IPS-18a (cell line): ENCODE results near the gene PPFIA2.

Source experiments
- H3K27ac ChIP-seq: one replicate; pipeline ENCODE4 v1.5.1; 2013; ENCODE audit warnings: low read length
- H3K27me3 ChIP-seq: one replicate; pipeline ENCODE4 v1.6.1; 2013; ENCODE audit warnings: mild to moderate bottlenecking, low read length; ENCODE audit not compliant: control insufficient read depth, insufficient read depth
- H3K36me3 ChIP-seq: one replicate; pipeline ENCODE4 v1.6.1; 2013; ENCODE audit warnings: low read depth, low read length; ENCODE audit not compliant: control insufficient read depth
- H3K4me1 ChIP-seq: one replicate; pipeline ENCODE4 v1.6.1; 2013; ENCODE audit warnings: low read depth, low read length; ENCODE audit not compliant: control insufficient read depth
- H3K4me3 ChIP-seq: one replicate; pipeline ENCODE4 v1.5.1; 2013; ENCODE audit warnings: low read length
- H3K9ac ChIP-seq: one replicate; pipeline ENCODE4 v1.6.1; 2013; ENCODE audit warnings: mild to moderate bottlenecking, low read length, moderate library complexity
- H3K9me3 ChIP-seq: one replicate; pipeline ENCODE4 v1.6.1; 2013; ENCODE audit warnings: low read depth, low read length; ENCODE audit not compliant: control insufficient read depth

Gene PPFIA2

GRCh38 chr12:81726634-81727033, 32.5 kb downstream of the PPFIA2 start:
- H3K4me3 ChIP-seq, result no peak overlapping the region
- no peaks in the 10 kb centered on the region for H3K9me3 ChIP-seq
- H3K9ac ChIP-seq, result no peak overlapping the region
- H3K27ac ChIP-seq, result no peak overlapping the region
- no peaks in the 10 kb centered on the region for H3K36me3 ChIP-seq
- peaks cover 23% of the 10 kb centered on the region for H3K4me1 ChIP-seq
- no peaks in the 10 kb centered on the region for H3K27me3 ChIP-seq

DNA sequence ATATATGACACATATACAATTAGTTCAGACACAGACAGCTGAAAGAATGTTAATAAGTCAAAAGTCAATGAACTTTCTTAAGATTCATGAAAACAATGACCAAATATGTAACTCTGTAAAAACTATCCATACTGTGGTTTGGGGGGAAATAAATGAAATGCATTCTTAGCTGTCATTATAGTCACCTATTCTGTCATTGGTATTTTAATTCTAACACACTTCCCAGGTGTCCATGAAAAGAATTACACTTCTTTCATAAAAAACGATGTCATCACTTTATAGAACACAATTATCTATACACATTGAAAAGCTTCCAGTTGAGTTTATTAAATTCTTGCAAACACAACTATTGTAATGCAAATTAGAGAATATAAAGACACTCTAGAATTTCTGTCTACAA, 35.8 kb downstream of the PPFIA2 start:
- Histone ChIP-seq H3K4me3 (no peak overlapping the region), H3K9me3 (no peaks in the 10 kb centered on the region), H3K27me3 (no peaks in the 10 kb centered on the region), H3K9ac (no peak overlapping the region), H3K4me1 (peaks cover 19% of the 10 kb centered on the region), H3K27ac (no peak overlapping the region), H3K36me3 (no peaks in the 10 kb centered on the region)

DNA sequence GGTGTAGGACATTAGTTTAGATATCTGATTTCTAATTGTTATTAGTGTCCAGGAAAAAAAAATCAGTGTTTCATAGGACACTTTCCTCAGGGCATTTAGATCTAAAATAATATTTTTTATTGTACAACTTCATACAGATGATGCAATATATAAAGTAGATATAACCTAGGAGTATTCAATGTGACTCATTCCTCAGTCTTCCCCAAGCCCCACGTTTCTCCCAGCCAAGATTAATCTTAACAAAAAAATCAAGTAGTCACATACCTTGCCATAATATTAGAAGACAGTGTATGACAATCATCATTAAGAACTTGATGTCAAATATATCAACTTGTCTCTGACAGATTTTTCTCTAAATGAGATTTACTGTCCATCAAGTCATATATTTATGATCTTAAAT, 37.1 kb downstream of the PPFIA2 start:
- no peaks in the 10 kb centered on the region for H3K36me3 ChIP-seq
- no peak overlapping the region for H3K27ac ChIP-seq
- H3K9ac ChIP-seq, result no peak overlapping the region
- no peaks in the 10 kb centered on the region for H3K27me3 ChIP-seq
- H3K9me3 ChIP-seq, result no peaks in the 10 kb centered on the region
- peaks cover 9% of the 10 kb centered on the region for H3K4me1 ChIP-seq
- H3K4me3 ChIP-seq, result no peak overlapping the region

DNA sequence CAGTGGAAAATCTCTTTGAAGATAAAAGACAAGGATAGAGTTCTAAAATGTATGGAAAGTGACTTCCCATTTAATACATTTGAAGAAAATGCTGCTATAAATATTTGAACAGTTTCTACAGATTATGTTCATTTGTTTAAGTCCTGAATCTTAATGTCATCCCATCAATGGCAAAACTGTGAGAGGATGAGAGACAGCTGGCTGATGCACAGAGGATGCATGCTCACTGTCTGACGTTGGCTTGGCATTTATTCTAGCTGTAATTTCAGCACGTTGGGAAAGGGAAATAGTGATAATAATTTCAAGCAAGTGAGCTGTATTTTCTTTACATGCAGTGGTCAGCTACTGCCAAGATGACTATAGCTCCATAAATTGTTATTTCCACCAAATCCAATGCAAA, 40.5 kb downstream of the PPFIA2 start:
- Histone ChIP-seq H3K4me3 (no peak overlapping the region), H3K27me3 (no peaks in the 10 kb centered on the region), H3K9ac (no peak overlapping the region), H3K9me3 (no peaks in the 10 kb centered on the region), H3K4me1 (peaks cover 7% of the 10 kb centered on the region), H3K27ac (no peak overlapping the region), H3K36me3 (no peaks in the 10 kb centered on the region)

GRCh38 chr12:81712536-81712935, 46.6 kb downstream of the PPFIA2 start:
- Histone ChIP-seq H3K36me3 (no peaks in the 10 kb centered on the region), H3K4me1 (no peaks in the 10 kb centered on the region), H3K9ac (no peak overlapping the region), H3K9me3 (no peaks in the 10 kb centered on the region), H3K27me3 (no peaks in the 10 kb centered on the region), H3K4me3 (no peak overlapping the region), H3K27ac (no peak overlapping the region)

DNA sequence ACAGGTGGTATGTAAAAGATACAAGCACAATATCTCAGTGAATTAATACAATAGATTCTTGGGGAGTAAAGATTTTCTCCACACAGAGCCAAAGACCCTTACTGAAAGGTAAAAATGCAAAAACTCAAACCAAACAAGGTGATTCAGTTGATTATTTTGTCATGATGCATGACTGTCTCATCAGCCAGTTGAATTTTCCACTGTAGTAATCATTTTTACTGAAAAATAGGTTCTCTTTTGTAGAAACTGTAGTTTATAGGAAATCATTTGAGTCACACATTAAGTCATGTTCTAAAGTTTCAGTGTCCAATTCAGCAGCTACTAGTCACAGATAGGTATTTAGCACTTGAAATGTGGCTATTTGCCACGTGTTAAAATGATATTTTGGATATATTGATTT, 53.6 kb downstream of the PPFIA2 start:
- Histone ChIP-seq H3K27me3 (no peaks in the 10 kb centered on the region), H3K36me3 (no peaks in the 10 kb centered on the region), H3K9me3 (no peaks in the 10 kb centered on the region), H3K4me1 (no peaks in the 10 kb centered on the region), H3K9ac (no peak overlapping the region), H3K27ac (no peak overlapping the region), H3K4me3 (no peak overlapping the region)

DNA sequence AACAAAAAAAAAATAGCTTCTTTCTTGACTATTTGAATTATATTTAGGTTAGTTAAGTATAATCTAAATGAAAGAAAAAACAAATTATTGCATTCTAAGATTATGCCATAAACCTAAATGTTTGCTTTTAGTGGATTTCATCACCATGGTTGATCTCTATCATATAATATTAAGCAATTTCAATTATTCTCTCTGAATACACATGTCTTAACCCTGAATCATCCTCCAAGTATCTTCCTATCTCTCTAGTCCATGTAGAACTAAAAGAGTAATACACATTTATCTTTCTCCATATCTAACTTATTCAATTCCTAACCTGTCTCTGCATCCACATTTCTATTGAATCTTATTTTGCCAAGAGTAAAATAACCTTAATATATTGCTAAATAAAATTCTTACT, 59.6 kb downstream of the PPFIA2 start:
- H3K4me1 ChIP-seq, result no peaks in the 10 kb centered on the region
- H3K9ac ChIP-seq, result no peak overlapping the region
- H3K4me3 ChIP-seq, result no peak overlapping the region
- H3K9me3 ChIP-seq, result no peaks in the 10 kb centered on the region
- H3K36me3 ChIP-seq, result no peaks in the 10 kb centered on the region
- H3K27ac ChIP-seq, result no peak overlapping the region
- no peaks in the 10 kb centered on the region for H3K27me3 ChIP-seq

GRCh38 chr12:81692008-81692407, 67.1 kb downstream of the PPFIA2 start:
- Histone ChIP-seq H3K27me3 (no peaks in the 10 kb centered on the region), H3K36me3 (no peaks in the 10 kb centered on the region), H3K4me3 (no peak overlapping the region), H3K9me3 (no peaks in the 10 kb centered on the region), H3K9ac (no peak overlapping the region), H3K27ac (no peak overlapping the region), H3K4me1 (peaks cover 5% of the 10 kb centered on the region)

DNA sequence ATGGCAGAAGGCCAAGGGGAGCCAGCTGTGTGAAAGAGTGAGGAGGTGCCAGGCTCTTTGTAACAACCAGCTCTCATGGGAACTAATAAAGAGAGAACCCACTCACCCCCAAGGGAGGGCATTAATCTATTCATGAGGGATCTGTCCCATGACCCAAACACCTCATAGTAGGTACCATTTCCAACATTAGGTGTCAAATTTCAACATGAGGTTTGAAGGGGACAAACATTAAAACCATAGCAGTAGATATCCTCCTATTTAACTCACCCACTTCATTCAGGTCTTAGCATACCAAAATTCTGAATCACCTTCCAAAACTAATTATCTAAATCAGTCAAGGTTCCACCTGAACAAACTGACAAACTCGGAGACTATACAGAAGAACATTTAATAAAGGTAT, 75.3 kb downstream of the PPFIA2 start:
- no peaks in the 10 kb centered on the region for H3K4me1 ChIP-seq
- no peak overlapping the region for H3K9ac ChIP-seq
- no peak overlapping the region for H3K27ac ChIP-seq
- H3K36me3 ChIP-seq, result no peaks in the 10 kb centered on the region
- H3K27me3 ChIP-seq, result no peaks in the 10 kb centered on the region
- H3K4me3 ChIP-seq, result no peak overlapping the region
- no peaks in the 10 kb centered on the region for H3K9me3 ChIP-seq

- Histone ChIP-seq H3K4me3 (no peak overlapping the region), H3K4me1 (no peaks in the 10 kb centered on the region), H3K27ac (no peak overlapping the region), H3K36me3 (no peaks in the 10 kb centered on the region), H3K9ac (no peak overlapping the region), H3K9me3 (no peaks in the 10 kb centered on the region), H3K27me3 (no peaks in the 10 kb centered on the region)
Observed at GRCh38 chr12:81679614-81680013, 79.5 kb downstream of the PPFIA2 start.

- Histone ChIP-seq H3K4me3 (no peak overlapping the region), H3K9ac (no peak overlapping the region), H3K36me3 (no peaks in the 10 kb centered on the region), H3K27me3 (no peaks in the 10 kb centered on the region), H3K27ac (no peak overlapping the region), H3K4me1 (no peaks in the 10 kb centered on the region), H3K9me3 (no peaks in the 10 kb centered on the region)
Observed at GRCh38 chr12:81670759-81671158, 88.4 kb downstream of the PPFIA2 start.

GRCh38 chr12:81668475-81668874, 90.7 kb downstream of the PPFIA2 start:
- Histone ChIP-seq H3K9me3 (no peaks in the 10 kb centered on the region), H3K9ac (no peak overlapping the region), H3K4me1 (no peaks in the 10 kb centered on the region), H3K36me3 (no peaks in the 10 kb centered on the region), H3K27me3 (no peaks in the 10 kb centered on the region), H3K27ac (no peak overlapping the region), H3K4me3 (no peak overlapping the region)
